SU-DHL-6 (cell line): ENCODE results near the gene CCDC61.

Experiments
- CTCF ChIP-seq: fragments of 200-600 bp; sonication (generic); IDR thresholded peaks from one replicate; pipeline ENCODE4 v1.5.1; 2017; ENCODE audit warnings: antibody characterized with exemption, mild to moderate bottlenecking, low read length, moderate library complexity; ENCODE audit not compliant: insufficient read depth, poor library complexity, severe bottlenecking
- EZH2phosphoT487 ChIP-seq: fragments of 200-600 bp; sonication (generic), shearing (Covaris generic); conservative IDR thresholded peaks from 2 replicates; pipeline ENCODE4 v1.6.1; 2018; ENCODE audit warnings: mild to moderate bottlenecking, antibody characterized with exemption, low read length, moderate library complexity, mixed read lengths

DNA sequence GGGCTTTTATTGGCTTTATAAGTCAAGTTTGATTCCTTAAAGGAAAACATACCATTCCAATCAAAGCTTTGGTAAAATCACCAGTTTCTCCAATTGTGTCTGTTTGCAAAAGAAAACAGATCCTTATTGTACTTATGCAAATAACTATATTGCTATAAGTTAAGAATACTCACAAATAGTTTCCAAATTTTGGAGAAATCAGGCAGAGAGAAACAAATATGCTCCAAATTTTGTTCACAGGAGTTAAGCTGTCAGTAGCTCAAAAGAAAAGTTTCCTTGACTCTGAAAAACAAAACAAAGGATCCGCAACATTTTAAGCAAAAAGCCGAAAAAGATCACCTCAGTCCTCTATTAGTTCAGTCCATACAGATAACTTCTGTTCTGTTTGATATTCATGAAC lies 64.7 kb downstream of the CCDC61 start:
- no peak for TF ChIP-seq CTCF
- TF ChIP-seq EZH2phosphoT487: no peak
